BLaER1 (cell line): Measurements from ENCODE around the gene FRMD4B.

Source experiments
- H3K27ac ChIP-seq: shearing (Covaris generic); formaldehyde crosslinking; 2 replicates; pipeline ENCODE4 v1.8.1; 2022
- H3K27me3 ChIP-seq: shearing (Covaris generic); formaldehyde crosslinking; 2 replicates; pipeline ENCODE4 v1.8.1; 2022
- H3K36me3 ChIP-seq: shearing (Covaris generic); formaldehyde crosslinking; 2 replicates; pipeline ENCODE4 v1.8.1; 2022
- H3K4me1 ChIP-seq: shearing (Covaris generic); formaldehyde crosslinking; 2 replicates; pipeline ENCODE4 v1.8.1; 2022
- H3K4me2 ChIP-seq: shearing (Covaris generic); formaldehyde crosslinking; 2 replicates; pipeline ENCODE4 v1.8.1; 2022
- H3K4me3 ChIP-seq: shearing (Covaris generic); formaldehyde crosslinking; 2 replicates; pipeline ENCODE4 v1.8.1; 2022
- H3K9ac ChIP-seq: shearing (Covaris generic); formaldehyde crosslinking; 2 replicates; pipeline ENCODE4 v1.8.1; 2022
- H3K9me3 ChIP-seq: shearing (Covaris generic); formaldehyde crosslinking; 2 replicates; pipeline ENCODE4 v1.8.1; 2022
- H4K20me1 ChIP-seq: shearing (Covaris generic); formaldehyde crosslinking; 2 replicates; pipeline ENCODE4 v1.8.1; 2022
- Cebpa-rat ChIP-seq: shearing (Covaris generic); IDR thresholded peaks from 2 replicates; pipeline ENCODE4 v1.8.1; 2022

FRMD4B gene

GRCh38 chr3:69353088-69353478 lies 32.8 kb downstream of the FRMD4B start:
- Histone ChIP-seq H3K4me1 (peaks cover 46% of the 10 kb centered on the region), H3K4me2 (peak overlapping the region; percentile 79), H3K4me3 (peak overlapping the region; percentile 73), H3K9me3 (peaks cover 5% of the 10 kb centered on the region; the same call in 1 of the 2 replicates), H3K36me3 (no peaks in the 10 kb centered on the region), H3K27ac (peak overlapping the region; percentile 88), H3K9ac (peak overlapping the region; percentile 90), H4K20me1 (no peaks in the 10 kb centered on the region), H3K27me3 (no peaks in the 10 kb centered on the region)
- no peak for TF ChIP-seq Cebpa-rat

DNA sequence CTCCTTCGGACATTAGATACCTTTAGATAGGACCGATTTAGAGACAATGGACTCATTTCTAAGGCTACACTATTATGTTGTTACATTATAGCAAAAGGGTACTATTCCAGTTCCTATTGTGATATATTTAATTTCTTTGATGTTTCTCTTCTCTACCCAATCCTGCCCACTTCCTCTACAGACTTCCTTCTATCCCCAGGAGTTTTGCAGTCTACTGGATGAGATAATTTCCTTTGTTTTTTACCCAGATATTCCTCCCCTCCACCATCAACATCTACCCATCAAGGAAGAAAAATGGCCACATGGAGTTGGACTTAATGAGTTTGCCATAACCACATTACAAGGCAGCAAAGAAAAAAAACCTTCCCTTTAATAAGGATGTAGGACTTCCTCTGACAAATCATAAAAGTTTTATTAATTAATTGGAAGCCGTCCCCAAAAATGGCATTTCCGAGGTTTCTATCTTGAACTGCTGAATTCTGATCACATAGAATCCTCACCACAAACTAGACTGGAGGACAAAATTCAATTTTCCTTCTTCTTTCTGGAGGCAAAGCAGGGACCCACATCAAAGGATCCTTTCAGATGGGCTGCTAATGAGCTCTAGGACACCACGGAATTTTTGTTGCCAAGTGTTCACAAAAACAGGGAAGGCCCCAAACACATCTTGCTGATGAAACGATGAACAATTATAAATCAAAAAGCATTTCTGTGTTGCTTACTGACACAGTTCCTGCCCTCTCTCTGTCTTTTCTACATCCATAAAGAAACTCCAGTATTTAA lies 33.4 kb downstream of the FRMD4B start:
- Histone ChIP-seq H3K4me1 (peaks cover 41% of the 10 kb centered on the region), H4K20me1 (no peaks in the 10 kb centered on the region), H3K4me3 (peak overlapping the region; percentile 73), H3K27me3 (no peaks in the 10 kb centered on the region), H3K36me3 (no peaks in the 10 kb centered on the region), H3K9ac (peak overlapping the region; percentile 90), H3K27ac (peak overlapping the region; percentile 88), H3K4me2 (peak overlapping the region; percentile 79), H3K9me3 (peaks cover 5% of the 10 kb centered on the region; the same call in 1 of the 2 replicates)
- TF ChIP-seq Cebpa-rat = no peak

GRCh38 chr3:69343875-69344274 lies 42.0 kb downstream of the FRMD4B start:
- Histone ChIP-seq H3K4me3 (no peak overlapping the region), H3K27me3 (no peaks in the 10 kb centered on the region), H3K36me3 (peaks cover 49% of the 10 kb centered on the region), H3K4me2 (0 out of 2 replicates have a peak overlapping the region, but pooled peaks have one; percentile 2), H3K27ac (no peak overlapping the region), H4K20me1 (peaks cover 50% of the 10 kb centered on the region), H3K9ac (no peak overlapping the region), H3K9me3 (peaks cover 42% of the 10 kb centered on the region), H3K4me1 (peaks cover 55% of the 10 kb centered on the region)
- TF ChIP-seq Cebpa-rat = no peak

DNA sequence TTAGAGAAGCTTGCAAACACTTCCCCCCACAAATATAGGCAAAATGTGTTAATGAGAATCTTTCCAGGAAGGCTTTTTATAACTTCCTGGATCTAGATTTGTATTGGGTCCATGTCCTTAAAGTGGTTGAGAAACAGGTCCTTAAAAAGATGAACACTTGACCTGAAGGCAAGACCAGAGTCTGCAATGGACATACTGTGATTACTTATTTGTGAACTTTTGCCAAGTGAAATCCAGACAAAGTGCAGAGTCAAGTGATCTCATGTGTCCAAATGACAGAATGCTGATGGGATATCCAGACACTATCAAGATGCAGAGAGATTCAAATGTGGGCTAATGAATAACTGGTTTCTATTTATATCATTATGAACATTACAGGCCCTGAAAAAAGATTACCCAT lies 43.8 kb downstream of the FRMD4B start:
- no peaks in the 10 kb centered on the region for H3K27me3 ChIP-seq
- peaks cover 50% of the 10 kb centered on the region for H4K20me1 ChIP-seq
- H3K36me3 ChIP-seq = peaks cover 60% of the 10 kb centered on the region
- H3K9me3 ChIP-seq = peaks cover 48% of the 10 kb centered on the region
- H3K4me3 ChIP-seq = no peak overlapping the region
- H3K9ac ChIP-seq = no peak overlapping the region
- H3K4me2 ChIP-seq = peak overlapping the region; percentile 13; the same call in 1 of the 2 replicates
- TF ChIP-seq Cebpa-rat = no peak
- no peak overlapping the region for H3K27ac ChIP-seq
- peaks cover 56% of the 10 kb centered on the region for H3K4me1 ChIP-seq

DNA sequence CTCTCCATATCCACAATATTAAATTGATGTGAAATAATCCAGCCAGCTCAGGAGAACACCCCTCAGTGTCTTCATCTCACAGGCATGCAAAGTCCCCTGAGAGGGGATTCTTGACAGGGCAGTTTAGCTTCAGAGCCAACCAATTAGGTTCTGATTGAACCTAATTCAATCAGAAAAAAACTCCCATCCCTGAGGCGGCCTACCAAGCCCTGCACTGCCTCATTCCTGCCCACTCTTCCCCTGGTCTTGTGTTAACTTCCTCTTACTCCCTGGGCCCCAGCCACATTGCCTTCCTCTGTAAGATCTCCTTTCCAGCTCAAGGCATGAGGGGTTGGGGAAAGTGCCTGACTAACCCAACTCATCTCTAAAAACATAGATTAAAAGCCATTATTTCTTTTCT lies 46.1 kb downstream of the FRMD4B start:
- Histone ChIP-seq H3K4me1 (peaks cover 71% of the 10 kb centered on the region), H3K27ac (peak overlapping the region; percentile 22; the same call in 1 of the 2 replicates), H3K36me3 (peaks cover 59% of the 10 kb centered on the region), H3K4me2 (peak overlapping the region; percentile 39), H3K9ac (peak overlapping the region; percentile 15; the same call in 1 of the 2 replicates), H3K27me3 (no peaks in the 10 kb centered on the region), H4K20me1 (peaks cover 59% of the 10 kb centered on the region), H3K9me3 (peaks cover 39% of the 10 kb centered on the region), H3K4me3 (no peak overlapping the region)
- no peak for TF ChIP-seq Cebpa-rat

- Histone ChIP-seq H3K27me3 (no peaks in the 10 kb centered on the region), H3K9me3 (peaks cover 31% of the 10 kb centered on the region), H3K4me2 (peak overlapping the region; percentile 39; the same call in 1 of the 2 replicates), H3K36me3 (peaks cover 50% of the 10 kb centered on the region), H3K9ac (no peak overlapping the region), H4K20me1 (peaks cover 51% of the 10 kb centered on the region), H3K27ac (no peak overlapping the region), H3K4me3 (no peak overlapping the region), H3K4me1 (peaks cover 74% of the 10 kb centered on the region)
- no peak for TF ChIP-seq Cebpa-rat
Observed at GRCh38 chr3:69338911-69339310, 47.0 kb downstream of the FRMD4B start.

DNA sequence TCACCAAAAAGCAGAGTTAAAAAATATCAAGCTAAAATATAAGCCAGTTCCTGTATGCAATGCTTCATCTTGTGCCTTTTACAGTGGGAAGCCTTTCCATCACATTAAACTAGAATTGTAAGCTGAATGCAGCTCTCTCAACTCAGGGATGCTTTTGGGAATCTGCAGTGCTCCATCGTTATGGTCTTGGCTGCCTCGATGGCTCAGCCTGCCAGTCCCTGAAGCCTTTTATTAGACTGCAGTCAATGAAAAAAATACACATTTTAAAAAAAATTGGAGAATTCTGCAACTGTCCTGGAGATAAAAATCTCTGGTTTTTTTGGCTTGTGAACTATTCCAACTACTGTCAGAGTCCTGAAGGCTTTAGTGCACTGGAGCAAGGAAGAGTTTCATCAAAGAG lies 53.0 kb downstream of the FRMD4B start:
- H3K4me1 ChIP-seq = peaks cover 83% of the 10 kb centered on the region
- peaks cover 14% of the 10 kb centered on the region for H3K9me3 ChIP-seq
- no peaks in the 10 kb centered on the region for H3K27me3 ChIP-seq
- no peak overlapping the region for H3K4me3 ChIP-seq
- no peak for TF ChIP-seq Cebpa-rat
- peaks cover 29% of the 10 kb centered on the region for H3K36me3 ChIP-seq
- no peak overlapping the region for H3K9ac ChIP-seq
- peak overlapping the region; percentile 76 for H3K4me2 ChIP-seq
- H3K27ac ChIP-seq = peak overlapping the region; percentile 34; the same call in 1 of the 2 replicates
- H4K20me1 ChIP-seq = peaks cover 10% of the 10 kb centered on the region; the same call in 1 of the 2 replicates

GRCh38 chr3:69330891-69331400 lies 54.9 kb downstream of the FRMD4B start:
- Histone ChIP-seq H3K27ac (peak overlapping the region; percentile 80), H3K9me3 (no peaks in the 10 kb centered on the region), H4K20me1 (peaks cover 10% of the 10 kb centered on the region; the same call in 1 of the 2 replicates), H3K4me3 (no peak overlapping the region), H3K9ac (peak overlapping the region; percentile 56; the same call in 1 of the 2 replicates), H3K4me2 (peak overlapping the region; percentile 76), H3K27me3 (no peaks in the 10 kb centered on the region), H3K4me1 (peaks cover 95% of the 10 kb centered on the region), H3K36me3 (peaks cover 17% of the 10 kb centered on the region; the same call in 1 of the 2 replicates)
- no peak for TF ChIP-seq Cebpa-rat

- H3K9me3 ChIP-seq = no peaks in the 10 kb centered on the region
Observed at GRCh38 chr3:69329892-69330291, 56.0 kb downstream of the FRMD4B start.

GRCh38 chr3:69328963-69329302 lies 57.0 kb downstream of the FRMD4B start:
- no peak for TF ChIP-seq Cebpa-rat
- Histone ChIP-seq H3K27ac (peak overlapping the region; percentile 80), H4K20me1 (peaks cover 5% of the 10 kb centered on the region; the same call in 1 of the 2 replicates), H3K4me1 (peaks cover 95% of the 10 kb centered on the region), H3K4me2 (peak overlapping the region; percentile 76), H3K9me3 (no peaks in the 10 kb centered on the region), H3K36me3 (peaks cover 20% of the 10 kb centered on the region), H3K9ac (peak overlapping the region; percentile 72), H3K4me3 (peak overlapping the region; percentile 53; the same call in 1 of the 2 replicates), H3K27me3 (no peaks in the 10 kb centered on the region)

More at GRCh38 chr3:69329892-69330291, 56.0 kb downstream of the FRMD4B start:
- Histone ChIP-seq H3K36me3 (peaks cover 16% of the 10 kb centered on the region; the same call in 1 of the 2 replicates), H4K20me1 (peaks cover under 1% of the 10 kb centered on the region; the same call in 1 of the 2 replicates), H3K27ac (peak overlapping the region; percentile 80; the same call in 1 of the 2 replicates), H3K4me1 (peaks cover 95% of the 10 kb centered on the region), H3K27me3 (no peaks in the 10 kb centered on the region), H3K4me3 (no peak overlapping the region), H3K4me2 (peak overlapping the region; percentile 76), H3K9ac (no peak overlapping the region)
- TF ChIP-seq Cebpa-rat = no peak
